NCI-H187 (cell line): ENCODE measurements around the gene ZNF384.
"Not testable (repeated sequence)": the region's sequence is repeated elsewhere in the genome, so short reads cannot be mapped to it uniquely, and the experiment has no call there.

Experiments
- DNase-seq, 2 experiments: peaks; one replicate each; lab custom pipeline; 2025; lab: John Stamatoyannopoulos, UW

ZNF384 gene

GRCh38 chr12:6688999-6689882 is at the start of gene ZNF384:
TSS of gene ZNF384 (minus strand) at chr12:6689375. CDS start at chr12:6679520, 9,855 bp downstream.
- DNase-seq, result peak; percentile 87 to 96

GRCh38 chr12:6736754-6737153 is 47.6 kb upstream of the ZNF384 start:
- DNase-seq, result no peak

GRCh38 chr12:6735448-6736191 is 46.4 kb upstream of the ZNF384 start:
- peak in 1 of 2 experiments; percentile 28 for DNase-seq

GRCh38 chr12:6734506-6735387 is 45.6 kb upstream of the ZNF384 start:
- DNase-seq, result no peak

- DNase-seq, result no peak
Observed at GRCh38 chr12:6730169-6730568, 41.0 kb upstream of the ZNF384 start.

- no peak for DNase-seq
Observed at GRCh38 chr12:6729186-6729585, 40.0 kb upstream of the ZNF384 start.

GRCh38 chr12:6725350-6725749 is 36.2 kb upstream of the ZNF384 start:
- DNase-seq, result no peak

- DNase-seq, result no peak
Observed at GRCh38 chr12:6724409-6724797, 35.2 kb upstream of the ZNF384 start.

GRCh38 chr12:6723607-6724408 is 34.6 kb upstream of the ZNF384 start, which contains the start of gene COPS7A:
TSS of gene COPS7A (plus strand) at chr12:6724046. CDS start at chr12:6724657, 611 bp downstream.
- peak; percentile 89 to 97 for DNase-seq

GRCh38 chr12:6722863-6723262 is 33.7 kb upstream of the ZNF384 start:
- DNase-seq, result no peak

- DNase-seq, result no peak
Observed at GRCh38 chr12:6716874-6717437, 27.8 kb upstream of the ZNF384 start.

- not testable (repeated sequence) for DNase-seq
Observed at GRCh38 chr12:6716031-6716873, 27.1 kb upstream of the ZNF384 start.

GRCh38 chr12:6708960-6709394 is 19.8 kb upstream of the ZNF384 start:
- no peak for DNase-seq

- not testable (repeated sequence) for DNase-seq
Observed at GRCh38 chr12:6708351-6708750, 19.2 kb upstream of the ZNF384 start.

- no peak for DNase-seq
Observed at GRCh38 chr12:6703631-6704030, 14.5 kb upstream of the ZNF384 start.

- no peak for DNase-seq
Observed at GRCh38 chr12:6701078-6701768, 12.0 kb upstream of the ZNF384 start.

- DNase-seq, result no peak
Observed at GRCh38 chr12:6700646-6701051, 11.5 kb upstream of the ZNF384 start, which contains the start of gene PIANP. TSS of gene PIANP (minus strand) at chr12:6700815. CDS start at chr12:6698061, 2,754 bp downstream.

GRCh38 chr12:6699989-6700645 is 10.9 kb upstream of the ZNF384 start:
- no peak for DNase-seq
